ENCODE data around the gene PACSIN1.

DNA sequence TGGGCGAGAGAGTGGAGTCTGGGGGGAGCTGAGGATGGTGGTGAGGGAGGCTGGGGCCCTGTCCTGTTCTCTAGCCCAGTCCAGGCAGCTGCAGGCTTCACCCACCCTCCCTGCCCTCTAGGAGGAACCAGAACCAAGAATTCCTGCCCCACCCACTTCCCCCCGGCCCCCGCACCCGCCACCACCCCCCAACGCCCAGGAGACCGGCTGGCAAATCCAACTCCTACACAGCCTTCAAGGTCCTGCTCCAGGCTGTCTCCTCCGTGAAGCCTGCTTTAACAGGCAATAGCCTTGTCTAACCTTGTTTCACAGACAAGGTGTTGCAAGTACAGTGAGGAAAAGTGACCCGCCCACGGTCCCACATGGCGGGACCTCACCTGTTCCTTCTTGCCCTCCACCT, 87.9 kb downstream of the PACSIN1 start:
- TF ChIP-seq, protein P1, sequence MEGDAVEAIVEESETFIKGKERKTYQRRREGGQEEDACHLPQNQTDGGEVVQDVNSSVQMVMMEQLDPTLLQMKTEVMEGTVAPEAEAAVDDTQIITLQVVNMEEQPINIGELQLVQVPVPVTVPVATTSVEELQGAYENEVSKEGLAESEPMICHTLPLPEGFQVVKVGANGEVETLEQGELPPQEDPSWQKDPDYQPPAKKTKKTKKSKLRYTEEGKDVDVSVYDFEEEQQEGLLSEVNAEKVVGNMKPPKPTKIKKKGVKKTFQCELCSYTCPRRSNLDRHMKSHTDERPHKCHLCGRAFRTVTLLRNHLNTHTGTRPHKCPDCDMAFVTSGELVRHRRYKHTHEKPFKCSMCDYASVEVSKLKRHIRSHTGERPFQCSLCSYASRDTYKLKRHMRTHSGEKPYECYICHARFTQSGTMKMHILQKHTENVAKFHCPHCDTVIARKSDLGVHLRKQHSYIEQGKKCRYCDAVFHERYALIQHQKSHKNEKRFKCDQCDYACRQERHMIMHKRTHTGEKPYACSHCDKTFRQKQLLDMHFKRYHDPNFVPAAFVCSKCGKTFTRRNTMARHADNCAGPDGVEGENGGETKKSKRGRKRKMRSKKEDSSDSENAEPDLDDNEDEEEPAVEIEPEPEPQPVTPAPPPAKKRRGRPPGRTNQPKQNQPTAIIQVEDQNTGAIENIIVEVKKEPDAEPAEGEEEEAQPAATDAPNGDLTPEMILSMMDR (IDR thresholded peaks at IDR 0.05): no peak
- no peak for TF ChIP-seq POLR2A (IDR thresholded peaks at IDR 0.05)
